GM06990 (cell line): Measurements from ENCODE around the gene DNM2.
"Not testable (repeated sequence)": the region's sequence is repeated elsewhere in the genome, so short reads cannot be mapped to it uniquely, and the experiment has no call there.

ENCODE experiments used
- DNase-seq: peaks from one replicate; pipeline ENCODE4 v3.0.0-alpha.2; 2011; ENCODE audit not compliant: insufficient read length; ENCODE audit errors: extremely low read depth
- H3K27me3 ChIP-seq: replicated peaks from 2 replicates; pipeline ENCODE4 v1.6.0; 2011; ENCODE audit warnings: low read length; ENCODE audit not compliant: control insufficient read depth, insufficient read depth
- H3K36me3 ChIP-seq: 2 replicates; pipeline ENCODE4 v1.5.1; 2011; ENCODE audit warnings: low read length; ENCODE audit not compliant: control insufficient read depth, insufficient read depth
- H3K4me3 ChIP-seq: replicated peaks from 2 replicates; pipeline ENCODE4 v1.5.1; 2011; ENCODE audit warnings: low read depth, mild to moderate bottlenecking, control low read depth, low read length
- CTCF ChIP-seq: IDR thresholded peaks from 2 replicates; pipeline ENCODE4 v1.5.1; 2011; ENCODE audit warnings: low read length, control low read depth, mild to moderate bottlenecking, inconsistent platforms; ENCODE audit not compliant: insufficient read depth, poor library complexity, severe bottlenecking

Gene DNM2

GRCh38 chr19:10717356-10718204, at the start of gene DNM2:
TSS of gene DNM2 (plus strand) at chr19:10718079. CDS start at chr19:10718243, 164 bp downstream.
- TF ChIP-seq CTCF = peak; percentile 62

GRCh38 chr19:10669246-10669645, 48.6 kb upstream of the DNM2 start:
- TF ChIP-seq CTCF = no peak
- Histone ChIP-seq H3K27me3 (no peaks in the 10 kb centered on the region), H3K36me3 (peaks cover 17% of the 10 kb centered on the region), H3K4me3 (no peak overlapping the region)
- DNase-seq = no peak

More at GRCh38 chr19:10717356-10718204, at the start of gene DNM2:
- Histone ChIP-seq H3K27me3 (no peaks in the 10 kb centered on the region), H3K4me3 (peak within 1 kb of the TSS; percentile 97), H3K36me3 (peaks cover 6% of the 10 kb centered on the region)
- peak; percentile 99 for DNase-seq

- no peaks in the 10 kb centered on the region for H3K27me3 ChIP-seq
- no peak for TF ChIP-seq CTCF
- H3K4me3 ChIP-seq = no peak overlapping the region
- DNase-seq = no peak
- peaks cover 17% of the 10 kb centered on the region for H3K36me3 ChIP-seq
These were observed 47.7 kb upstream of the DNM2 start for GRCh38 chr19:10670182-10670581.

- no peak for TF ChIP-seq CTCF
- H3K27me3 ChIP-seq = no peaks in the 10 kb centered on the region
- no peak overlapping the region for H3K4me3 ChIP-seq
- no peak for DNase-seq
- H3K36me3 ChIP-seq = peaks cover 21% of the 10 kb centered on the region
These were observed 46.7 kb upstream of the DNM2 start for GRCh38 chr19:10670876-10671804.

- H3K4me3 ChIP-seq, DNase-seq, H3K27me3 ChIP-seq: not testable (repeated sequence)
- H3K36me3 ChIP-seq = peaks cover 21% of the 10 kb centered on the region
These were observed 46.0 kb upstream of the DNM2 start for GRCh38 chr19:10671922-10672321.

GRCh38 chr19:10675214-10675613, 42.7 kb upstream of the DNM2 start:
- H3K27me3 ChIP-seq, H3K4me3 ChIP-seq, DNase-seq: not testable (repeated sequence)
- H3K36me3 ChIP-seq = peaks cover 40% of the 10 kb centered on the region
